Measurements from ENCODE around the gene MOSPD2.

Gene MOSPD2

DNA sequence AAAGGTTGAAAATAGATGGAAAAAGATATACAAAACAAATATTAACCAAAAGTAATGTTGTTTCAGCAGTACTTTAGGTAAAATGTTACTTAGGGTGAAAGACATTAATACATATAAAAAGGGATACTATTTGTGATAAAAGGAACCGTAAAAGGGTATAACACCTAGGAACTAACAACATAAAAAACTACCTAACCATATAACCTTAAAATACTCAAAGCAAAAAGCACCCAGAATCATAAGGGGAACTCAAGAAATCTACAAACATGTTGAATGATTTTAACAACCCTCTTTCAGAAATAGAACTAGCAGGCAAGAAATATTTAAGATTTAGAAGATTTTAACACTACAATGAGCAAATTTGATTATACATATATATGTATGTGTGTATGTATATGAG is 11.5 kb downstream of the MOSPD2 start:
- Histone ChIP-seq H3K4me3 (no peak overlapping the region), H3K9ac (no peak overlapping the region), H3K9me3 (replicated peaks in 1 of 11) (peaks cover 0 to 4% (median 0%) of the 10 kb centered on the region in 11 experiments; a peak in 1 of 22 replicates), H3K27me3 (peaks cover 85 to 98% (median 92%) of the 10 kb centered on the region in 11 experiments), H3K36me3 (no peaks in the 10 kb centered on the region), H3K4me2 (no peak overlapping the region), H3K4me1 (no peaks in the 10 kb centered on the region), H4K20me1 (peaks cover 0 to 7% (median 0%) of the 10 kb centered on the region in 11 experiments; a peak in 6 of 22 replicates), H3K27ac (no peak overlapping the region)
- TF ChIP-seq Cebpa-rat (IDR thresholded peaks at IDR 0.05), result no peak

DNA sequence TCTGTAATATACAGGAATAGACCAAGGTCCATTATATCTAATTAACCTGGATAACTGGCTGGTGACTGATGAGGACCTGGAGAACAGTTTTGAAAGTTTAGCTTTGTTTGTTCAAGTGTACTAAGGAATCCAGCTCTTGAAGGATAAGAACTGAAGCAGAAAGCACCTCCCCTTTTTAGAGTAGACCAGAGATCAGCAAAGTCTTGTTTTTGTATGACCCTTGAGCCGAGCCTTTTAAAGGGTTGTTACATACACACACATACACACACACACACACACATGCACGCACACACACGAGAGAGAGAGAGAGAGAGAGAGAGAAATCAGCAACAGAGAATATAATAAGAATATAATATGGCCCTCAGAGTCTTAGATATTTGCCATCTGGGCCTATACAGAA is 13.0 kb downstream of the MOSPD2 start:
- Histone ChIP-seq H3K9ac (no peak overlapping the region), H3K27ac (no peak overlapping the region), H3K4me1 (no peaks in the 10 kb centered on the region), H3K4me3 (no peak overlapping the region), H3K9me3 (replicated peaks in 1 of 11) (peaks cover 0 to 4% (median 0%) of the 10 kb centered on the region in 11 experiments; a peak in 1 of 22 replicates), H4K20me1 (peaks cover 0 to 7% (median 0%) of the 10 kb centered on the region in 11 experiments; a peak in 5 of 22 replicates), H3K27me3 (peaks cover 90 to 100% (median 97%) of the 10 kb centered on the region in 11 experiments), H3K4me2 (no peak overlapping the region), H3K36me3 (no peaks in the 10 kb centered on the region)
- TF ChIP-seq Cebpa-rat (IDR thresholded peaks at IDR 0.05), result no peak

GRCh38 chrX:14896273-14896672 is 23.1 kb downstream of the MOSPD2 start:
- H3K36me3 ChIP-seq, result peaks cover 0 to 20% (median 0%) of the 10 kb centered on the region in 11 experiments; a peak in 4 of 22 replicates
- no peak overlapping the region for H3K4me2 ChIP-seq
- H4K20me1 ChIP-seq, result peaks cover 0 to 8% (median 0%) of the 10 kb centered on the region in 11 experiments; a peak in 5 of 22 replicates

GRCh38 chrX:14897042-14897441 is 23.8 kb downstream of the MOSPD2 start:
- Histone ChIP-seq H3K9me3 (replicated peaks in 1 of 11) (no peaks in the 10 kb centered on the region), H3K36me3 (peaks cover 0 to 20% (median 0%) of the 10 kb centered on the region in 11 experiments; a peak in 4 of 22 replicates), H3K4me3 (no peak overlapping the region), H3K4me1 (no peaks in the 10 kb centered on the region), H3K27ac (no peak overlapping the region), H3K9ac (no peak overlapping the region), H4K20me1 (peaks cover 0 to 8% (median 0%) of the 10 kb centered on the region in 11 experiments; a peak in 5 of 22 replicates), H3K4me2 (no peak overlapping the region), H3K27me3 (peaks cover 64 to 99% (median 76%) of the 10 kb centered on the region in 11 experiments)
- no peak for TF ChIP-seq Cebpa-rat (IDR thresholded peaks at IDR 0.05)

More at GRCh38 chrX:14896273-14896672, 23.1 kb downstream of the MOSPD2 start:
- Histone ChIP-seq H3K4me3 (no peak overlapping the region), H3K27ac (no peak overlapping the region), H3K4me1 (no peaks in the 10 kb centered on the region), H3K9me3 (replicated peaks in 1 of 11) (no peaks in the 10 kb centered on the region), H3K27me3 (peaks cover 64 to 99% (median 80%) of the 10 kb centered on the region in 11 experiments), H3K9ac (no peak overlapping the region)
- TF ChIP-seq Cebpa-rat (IDR thresholded peaks at IDR 0.05), result no peak

- H3K4me3 ChIP-seq, result no peak overlapping the region
- no peak for TF ChIP-seq Cebpa-rat (IDR thresholded peaks at IDR 0.05)
- no peak overlapping the region for H3K4me2 ChIP-seq
- peaks cover 6 to 10% (median 7%) of the 10 kb centered on the region in 11 experiments for H3K9me3 ChIP-seq (replicated peaks in 1 of 11)
- H3K27ac ChIP-seq, result no peak overlapping the region
- H3K27me3 ChIP-seq, result peaks cover 52 to 99% (median 74%) of the 10 kb centered on the region in 11 experiments
- peaks cover 0 to 6% (median 0%) of the 10 kb centered on the region in 11 experiments; a peak in 4 of 22 replicates for H4K20me1 ChIP-seq
- peaks cover 0 to 28% (median 8%) of the 10 kb centered on the region in 11 experiments; a peak in 14 of 22 replicates for H3K36me3 ChIP-seq
- H3K4me1 ChIP-seq, result no peaks in the 10 kb centered on the region
- H3K9ac ChIP-seq, result no peak overlapping the region
These were observed 26.4 kb downstream of the MOSPD2 start for GRCh38 chrX:14899607-14900006.

DNA sequence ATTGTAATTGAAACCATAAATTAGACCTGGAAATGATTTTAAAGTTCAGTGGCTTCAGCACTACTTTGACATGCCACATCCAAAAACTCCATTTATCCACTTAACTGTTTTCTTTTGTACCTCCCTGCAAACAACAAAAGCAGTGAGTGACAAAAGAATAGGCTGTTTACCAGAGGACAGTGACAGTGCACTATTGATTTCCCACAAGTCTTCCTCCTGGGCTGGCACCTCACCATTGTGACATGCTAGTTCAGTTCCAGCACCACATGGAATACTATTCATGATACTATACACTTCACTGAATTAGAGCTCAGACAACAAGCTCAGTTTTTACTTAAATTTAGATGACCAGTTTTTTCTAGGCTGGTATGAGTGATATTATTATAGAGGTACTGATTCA is 29.3 kb downstream of the MOSPD2 start:
- Histone ChIP-seq H3K4me2 (no peak overlapping the region), H3K9me3 (replicated peaks in 1 of 11) (peaks cover 14 to 23% (median 16%) of the 10 kb centered on the region in 11 experiments), H3K27ac (no peak overlapping the region), H3K4me3 (no peak overlapping the region), H4K20me1 (no peaks in the 10 kb centered on the region), H3K4me1 (no peaks in the 10 kb centered on the region), H3K36me3 (peaks cover 0 to 12% (median 10%) of the 10 kb centered on the region in 11 experiments; a peak in 13 of 22 replicates), H3K9ac (no peak overlapping the region), H3K27me3 (peaks cover 47 to 99% (median 73%) of the 10 kb centered on the region in 11 experiments)
- no peak for TF ChIP-seq Cebpa-rat (IDR thresholded peaks at IDR 0.05)

DNA sequence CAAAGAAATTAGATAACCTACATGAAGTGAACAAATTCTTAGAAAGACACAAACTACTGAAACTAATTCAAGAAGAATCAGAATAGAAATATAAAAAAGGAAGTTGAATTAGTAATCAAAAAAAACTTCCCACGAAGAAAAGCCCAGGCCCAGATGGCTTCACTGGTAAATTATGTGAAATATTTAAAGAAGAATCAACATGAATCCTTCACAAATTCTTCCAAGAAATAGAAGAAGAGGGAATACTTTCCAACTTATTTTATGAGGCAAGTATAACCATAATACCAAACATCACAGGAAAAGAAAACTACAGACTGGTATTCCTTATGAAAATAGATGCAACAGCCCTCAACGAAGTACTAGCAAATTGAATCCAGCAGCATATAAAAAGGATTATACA is 30.7 kb downstream of the MOSPD2 start:
- no peak overlapping the region for H3K4me3 ChIP-seq
- H3K27ac ChIP-seq, result no peak overlapping the region
- H3K36me3 ChIP-seq, result peaks cover 0 to 12% (median 10%) of the 10 kb centered on the region in 11 experiments; a peak in 13 of 22 replicates
- no peak overlapping the region for H3K4me2 ChIP-seq
- H3K4me1 ChIP-seq, result no peaks in the 10 kb centered on the region
- peaks cover 53 to 99% (median 78%) of the 10 kb centered on the region in 11 experiments for H3K27me3 ChIP-seq
- peaks cover 14 to 23% (median 16%) of the 10 kb centered on the region in 11 experiments for H3K9me3 ChIP-seq (replicated peaks in 1 of 11)
- TF ChIP-seq Cebpa-rat (IDR thresholded peaks at IDR 0.05), result no peak
- no peaks in the 10 kb centered on the region for H4K20me1 ChIP-seq
- no peak overlapping the region for H3K9ac ChIP-seq

- Histone ChIP-seq H3K4me2 (no peak overlapping the region), H3K36me3 (peaks cover 4 to 73% (median 17%) of the 10 kb centered on the region in 11 experiments; a peak in 16 of 22 replicates), H3K9me3 (replicated peaks in 1 of 11) (no peaks in the 10 kb centered on the region), H3K4me3 (no peak overlapping the region), H3K9ac (no peak overlapping the region), H4K20me1 (peaks cover 0 to 6% (median 0%) of the 10 kb centered on the region in 11 experiments; a peak in 3 of 22 replicates), H3K27me3 (peaks cover 76 to 98% (median 94%) of the 10 kb centered on the region in 11 experiments), H3K27ac (no peak overlapping the region), H3K4me1 (no peaks in the 10 kb centered on the region)
- TF ChIP-seq Cebpa-rat (IDR thresholded peaks at IDR 0.05), result no peak
These were observed 40.0 kb downstream of the MOSPD2 start for GRCh38 chrX:14913241-14913640.

GRCh38 chrX:14915596-14915995 is 42.4 kb downstream of the MOSPD2 start:
- Histone ChIP-seq H3K27ac (no peak overlapping the region), H3K9ac (no peak overlapping the region), H3K9me3 (replicated peaks in 1 of 11) (no peaks in the 10 kb centered on the region), H3K4me1 (no peaks in the 10 kb centered on the region), H3K27me3 (peaks cover 84 to 100% (median 97%) of the 10 kb centered on the region in 11 experiments), H4K20me1 (peaks cover 0 to 6% (median 0%) of the 10 kb centered on the region in 11 experiments; a peak in 4 of 22 replicates), H3K4me2 (no peak overlapping the region), H3K36me3 (peaks cover 4 to 83% (median 22%) of the 10 kb centered on the region in 11 experiments; a peak in 16 of 22 replicates), H3K4me3 (no peak overlapping the region)
- no peak for TF ChIP-seq Cebpa-rat (IDR thresholded peaks at IDR 0.05)
